ENCODE results near the gene NPEPPS. TPM values are rescaled to one million over a fixed set of nuclear protein-coding genes. Genes with fewer than 3 reads are reported as not detected.

NPEPPS gene
- total and polyA plus RNA-seq, 12 donors, result 37.9 to 187 (median 97.2) TPM

DNA sequence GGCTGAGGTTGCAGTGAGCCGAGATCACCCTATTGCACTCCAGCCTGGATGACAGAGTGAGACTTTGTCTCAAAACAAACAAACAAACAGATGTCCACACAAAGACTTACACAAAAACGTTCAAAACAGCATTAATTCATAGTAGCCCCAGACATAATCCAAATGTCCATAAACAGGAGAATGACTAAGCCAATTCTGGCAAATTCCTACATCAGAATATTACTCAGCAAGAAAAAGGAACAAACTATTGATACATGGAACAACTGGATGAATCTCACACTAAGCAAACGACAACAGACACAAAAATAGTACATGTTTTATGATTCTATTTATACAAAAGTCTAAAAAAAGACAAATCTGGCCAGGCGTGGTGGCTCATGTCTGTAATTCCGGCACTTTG is 108.0 kb downstream of the NPEPPS start:
- no peaks in the 10 kb centered on the region for H3K9me3 ChIP-seq (replicated peaks in 1 of 3)
- no peak overlapping the region for H3K27ac ChIP-seq
- intact Hi-C loops (cut with DNase I), result no loop called here
- WGBS, 4 donors, result 74 to 85% (median 80%) methylated on average over 5 of the region's 5 CpGs
- no peaks in the 10 kb centered on the region for H3K27me3 ChIP-seq
- no peak for DNase-seq
- no peak for TF ChIP-seq POLR2A (IDR thresholded peaks at IDR 0.05)
- TF ChIP-seq, protein P1, sequence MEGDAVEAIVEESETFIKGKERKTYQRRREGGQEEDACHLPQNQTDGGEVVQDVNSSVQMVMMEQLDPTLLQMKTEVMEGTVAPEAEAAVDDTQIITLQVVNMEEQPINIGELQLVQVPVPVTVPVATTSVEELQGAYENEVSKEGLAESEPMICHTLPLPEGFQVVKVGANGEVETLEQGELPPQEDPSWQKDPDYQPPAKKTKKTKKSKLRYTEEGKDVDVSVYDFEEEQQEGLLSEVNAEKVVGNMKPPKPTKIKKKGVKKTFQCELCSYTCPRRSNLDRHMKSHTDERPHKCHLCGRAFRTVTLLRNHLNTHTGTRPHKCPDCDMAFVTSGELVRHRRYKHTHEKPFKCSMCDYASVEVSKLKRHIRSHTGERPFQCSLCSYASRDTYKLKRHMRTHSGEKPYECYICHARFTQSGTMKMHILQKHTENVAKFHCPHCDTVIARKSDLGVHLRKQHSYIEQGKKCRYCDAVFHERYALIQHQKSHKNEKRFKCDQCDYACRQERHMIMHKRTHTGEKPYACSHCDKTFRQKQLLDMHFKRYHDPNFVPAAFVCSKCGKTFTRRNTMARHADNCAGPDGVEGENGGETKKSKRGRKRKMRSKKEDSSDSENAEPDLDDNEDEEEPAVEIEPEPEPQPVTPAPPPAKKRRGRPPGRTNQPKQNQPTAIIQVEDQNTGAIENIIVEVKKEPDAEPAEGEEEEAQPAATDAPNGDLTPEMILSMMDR (IDR thresholded peaks at IDR 0.05), result no peak
- H3K36me3 ChIP-seq (replicated peaks in 1 of 2), result no peaks in the 10 kb centered on the region
- H3K4me3 ChIP-seq, result no peak overlapping the region
- H3K4me1 ChIP-seq (replicated peaks in 1 of 2), result no peaks in the 10 kb centered on the region

DNA sequence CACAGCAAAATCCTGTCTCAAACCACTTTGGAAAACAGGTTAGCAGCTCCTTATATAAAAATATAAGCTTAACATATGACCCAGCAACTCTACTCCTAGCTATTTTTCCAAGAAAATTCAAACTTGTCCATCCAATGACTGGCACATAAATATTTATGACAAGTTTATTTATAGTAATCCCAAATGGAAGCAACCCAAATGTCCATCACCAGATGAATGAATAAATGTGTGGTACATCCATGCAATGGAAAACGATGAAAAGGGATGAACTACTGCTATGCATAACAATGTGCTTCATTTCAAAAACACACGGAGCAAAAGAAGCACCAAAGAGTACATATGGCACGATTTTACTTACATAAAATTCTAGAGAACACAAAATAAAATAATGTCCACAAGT is 109.2 kb downstream of the NPEPPS start:
- TF ChIP-seq, protein P1 (IDR thresholded peaks at IDR 0.05), result no peak
- TF ChIP-seq POLR2A (IDR thresholded peaks at IDR 0.05), result no peak
- no peaks in the 10 kb centered on the region for H3K4me1 ChIP-seq (replicated peaks in 1 of 2)
- H3K9me3 ChIP-seq (replicated peaks in 1 of 3), result no peaks in the 10 kb centered on the region
- H3K36me3 ChIP-seq (replicated peaks in 1 of 2), result no peaks in the 10 kb centered on the region
- 80 to 91% (median 89%) methylated on average over 3 of the region's 3 CpGs for WGBS, 4 donors
- H3K27me3 ChIP-seq, result no peaks in the 10 kb centered on the region
- intact Hi-C loops (cut with DNase I), result no loop called here
- H3K4me3 ChIP-seq, result no peak overlapping the region
- no peak for DNase-seq
- H3K27ac ChIP-seq, result no peak overlapping the region

DNA sequence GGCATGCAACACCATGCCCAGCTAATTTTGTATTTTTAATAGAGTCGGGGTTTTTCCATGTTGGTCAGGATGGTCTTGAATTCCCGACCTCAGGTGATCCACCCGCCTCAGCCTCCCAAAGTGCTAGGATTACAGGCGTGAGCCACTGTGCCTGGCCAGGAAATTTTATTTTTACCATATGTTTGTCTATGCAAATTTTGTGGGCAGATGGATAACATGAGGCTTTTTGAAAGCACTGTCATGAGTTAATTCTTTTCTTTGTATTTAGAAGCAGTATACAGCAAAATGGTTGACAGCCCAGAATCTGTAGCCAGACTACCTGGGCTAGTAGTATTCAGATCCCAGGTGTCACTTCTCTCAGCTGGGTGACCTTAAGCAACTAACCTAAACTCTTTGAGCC is 110.3 kb downstream of the NPEPPS start:
- intact Hi-C loops (cut with DNase I), result no loop called here
- WGBS, 4 donors, result 90 to 98% (median 93%) methylated on average over 4 of the region's 4 CpGs
- no peaks in the 10 kb centered on the region for H3K36me3 ChIP-seq (replicated peaks in 1 of 2)

DNA sequence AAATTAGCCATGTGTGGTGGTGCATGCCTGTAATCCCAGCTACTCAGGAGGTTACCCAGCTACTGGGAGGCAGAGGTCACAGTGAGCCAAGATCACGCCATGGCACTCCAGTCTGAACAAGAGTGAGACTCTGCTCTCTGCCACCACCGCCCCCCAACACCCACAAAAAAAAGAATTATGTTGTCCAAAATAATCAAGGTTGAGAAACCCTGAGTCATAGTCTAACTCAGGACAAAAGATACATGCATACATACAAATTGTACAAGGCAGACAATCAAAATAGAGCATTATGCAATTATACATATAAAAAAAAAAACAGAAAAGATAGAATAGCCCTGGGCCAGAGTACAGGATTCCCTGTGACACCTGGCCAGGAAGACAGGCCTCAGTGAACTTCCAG is 112.2 kb downstream of the NPEPPS start:
- H3K4me3 ChIP-seq, result no peak overlapping the region
- WGBS, 4 donors, result 72 to 95% (median 81%) methylated on average over 2 of the region's 2 CpGs
- no peaks in the 10 kb centered on the region for H3K9me3 ChIP-seq (replicated peaks in 1 of 3)
- TF ChIP-seq POLR2A (IDR thresholded peaks at IDR 0.05), result no peak
- TF ChIP-seq, protein P1 (IDR thresholded peaks at IDR 0.05), result no peak
- H3K36me3 ChIP-seq (replicated peaks in 1 of 2), result no peaks in the 10 kb centered on the region
- no peak overlapping the region for H3K27ac ChIP-seq
- peaks cover under 1 to 4% of the 10 kb centered on the region in 2 donors for H3K4me1 ChIP-seq (replicated peaks in 1 of 2)
- DNase-seq, result no peak
- intact Hi-C loops (cut with DNase I), result no loop called here
- H3K27me3 ChIP-seq, result no peaks in the 10 kb centered on the region

More for the DNA sequence above, 110.3 kb downstream of the NPEPPS start:
- DNase-seq, result no peak
- no peak for TF ChIP-seq POLR2A (IDR thresholded peaks at IDR 0.05)
- TF ChIP-seq, protein P1 (IDR thresholded peaks at IDR 0.05), result no peak
- Histone ChIP-seq H3K4me3 (no peak overlapping the region), H3K27me3 (no peaks in the 10 kb centered on the region), H3K9me3 (replicated peaks in 1 of 3) (no peaks in the 10 kb centered on the region), H3K4me1 (replicated peaks in 1 of 2) (no peaks in the 10 kb centered on the region), H3K27ac (no peak overlapping the region)
